ENCODE results near the gene IP6K1.
A peak's percentile ranks its signal among the peaks of the same experiment; 100 is the strongest.
"Not testable (repeated sequence)": the region's sequence is repeated elsewhere in the genome, so short reads cannot be mapped to it uniquely, and the experiment has no call there.

Gene IP6K1

GRCh38 chr3:49794926-49795905 lies 8.9 kb upstream of the IP6K1 start:
- Histone ChIP-seq H3K27ac (no peak overlapping the region), H3K4me3 (no peak overlapping the region)

- Histone ChIP-seq H3K27ac (no peak overlapping the region), H3K4me3 (no peak overlapping the region)
Measured at GRCh38 chr3:49794431-49794830, 8.1 kb upstream of the IP6K1 start.

GRCh38 chr3:49793486-49794085 lies 7.2 kb upstream of the IP6K1 start:
- H3K4me3 ChIP-seq = no peak overlapping the region
- no peak overlapping the region for H3K27ac ChIP-seq

GRCh38 chr3:49792371-49793150 lies 6.2 kb upstream of the IP6K1 start:
- Histone ChIP-seq H3K4me3 (no peak overlapping the region), H3K27ac (no peak overlapping the region)

GRCh38 chr3:49791571-49791970 lies 5.2 kb upstream of the IP6K1 start:
- H3K4me3 ChIP-seq = no peak overlapping the region
- no peak overlapping the region for H3K27ac ChIP-seq

DNA sequence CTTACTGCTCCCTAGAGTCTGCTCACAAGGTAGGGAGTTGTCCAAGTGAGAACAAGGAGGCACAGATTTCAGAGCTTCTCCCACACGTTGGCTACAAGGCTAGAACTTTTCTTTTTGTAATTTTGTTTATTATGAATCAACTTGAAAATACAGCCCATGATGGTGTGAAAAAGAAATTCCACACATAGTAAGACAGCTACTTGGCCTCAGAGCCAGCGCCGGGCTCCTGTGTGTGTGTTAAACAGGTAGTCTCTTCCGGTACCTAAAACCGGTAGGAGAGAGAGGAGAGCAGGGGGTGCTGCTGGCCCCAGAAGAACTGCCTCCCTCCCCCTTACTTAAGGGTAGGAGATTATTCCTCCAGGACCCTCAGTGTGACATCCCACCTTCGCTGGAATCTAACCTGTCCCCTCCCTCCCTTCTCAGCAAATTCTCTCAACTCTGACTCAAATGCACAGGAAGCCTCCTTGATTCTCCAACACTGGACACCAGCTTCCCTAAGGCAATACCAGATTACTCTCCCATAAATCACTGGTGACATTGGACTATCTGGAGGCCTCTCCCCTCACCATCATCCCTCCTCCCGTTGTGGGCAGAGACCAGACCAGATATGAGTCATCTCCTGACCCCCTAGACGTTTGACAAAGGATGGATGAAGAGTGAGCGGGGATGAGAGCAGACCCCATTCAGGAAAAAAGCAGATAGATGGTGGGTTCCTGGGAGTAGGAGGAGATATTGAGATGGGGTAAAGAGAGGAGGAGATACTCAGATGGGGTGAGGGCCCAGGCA lies 4.5 kb upstream of the IP6K1 start:
- no peak overlapping the region for H3K27ac ChIP-seq
- H3K4me3 ChIP-seq = no peak overlapping the region

DNA sequence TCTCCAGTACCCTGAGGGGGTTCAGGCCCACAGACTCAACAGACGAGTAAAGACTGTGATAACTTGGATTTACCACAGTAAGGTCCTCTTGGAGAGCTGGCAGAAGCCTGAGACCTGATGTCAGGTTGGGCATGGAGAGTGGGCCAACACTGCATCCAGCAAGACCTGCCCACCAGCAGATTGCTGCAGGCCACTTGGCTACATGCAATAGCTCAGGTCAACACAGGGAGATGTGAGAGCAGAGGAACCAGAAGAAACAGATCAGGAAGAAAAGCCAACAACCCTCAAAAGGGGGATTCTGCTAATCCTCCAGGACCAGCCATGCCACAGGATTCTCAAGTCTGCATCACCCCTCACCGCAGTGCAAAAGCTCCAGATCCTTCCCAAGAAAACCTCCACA lies 1.7 kb upstream of the IP6K1 start:
- H3K4me3 ChIP-seq = no peak overlapping the region
- peak overlapping the region in 1 of 21 experiments; percentile 95 for H3K27ac ChIP-seq

- Histone ChIP-seq H3K27ac (peak overlapping the region in 16 of 21 experiments; percentile 1 to 99 (median 93)), H3K4me3 (no peak overlapping the region)
Measured at GRCh38 chr3:49787536-49787935, 1.2 kb upstream of the IP6K1 start.

DNA sequence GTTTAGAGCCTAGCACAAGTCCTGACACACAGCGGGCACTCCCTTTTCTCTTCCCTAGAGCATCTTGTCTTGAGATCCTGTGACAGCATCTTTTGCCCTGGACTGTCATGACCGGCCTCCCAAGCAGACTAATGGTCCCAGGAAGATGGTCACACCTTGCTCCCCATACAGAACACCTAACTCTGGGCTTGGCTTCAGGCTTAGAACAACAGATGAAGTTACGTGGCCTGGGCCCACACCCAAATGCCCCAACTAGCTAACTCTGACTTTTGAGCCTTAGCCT lies 781 bp upstream of the IP6K1 start:
- Histone ChIP-seq H3K27ac (peak overlapping the region in 20 of 21 experiments; percentile 84 to 99 (median 94)), H3K4me3 (peak overlapping the region; percentile 57 to 99 (median 85))

- peak overlapping the region; percentile 68 to 99 (median 94) for H3K27ac ChIP-seq
- peak overlapping the region; percentile 57 to 99 (median 85) for H3K4me3 ChIP-seq
Measured at GRCh38 chr3:49785565-49786356, 581 bp downstream of the IP6K1 start.

- not testable (repeated sequence) for H3K27ac ChIP-seq, H3K4me3 ChIP-seq
Measured at GRCh38 chr3:49782277-49782676, 4.1 kb downstream of the IP6K1 start.

- no peak overlapping the region for H3K4me3 ChIP-seq
- no peak overlapping the region for H3K27ac ChIP-seq
Measured at GRCh38 chr3:49781415-49782199, 4.7 kb downstream of the IP6K1 start.

GRCh38 chr3:49780975-49781365 lies 5.4 kb downstream of the IP6K1 start:
- H3K27ac ChIP-seq, H3K4me3 ChIP-seq: not testable (repeated sequence)

DNA sequence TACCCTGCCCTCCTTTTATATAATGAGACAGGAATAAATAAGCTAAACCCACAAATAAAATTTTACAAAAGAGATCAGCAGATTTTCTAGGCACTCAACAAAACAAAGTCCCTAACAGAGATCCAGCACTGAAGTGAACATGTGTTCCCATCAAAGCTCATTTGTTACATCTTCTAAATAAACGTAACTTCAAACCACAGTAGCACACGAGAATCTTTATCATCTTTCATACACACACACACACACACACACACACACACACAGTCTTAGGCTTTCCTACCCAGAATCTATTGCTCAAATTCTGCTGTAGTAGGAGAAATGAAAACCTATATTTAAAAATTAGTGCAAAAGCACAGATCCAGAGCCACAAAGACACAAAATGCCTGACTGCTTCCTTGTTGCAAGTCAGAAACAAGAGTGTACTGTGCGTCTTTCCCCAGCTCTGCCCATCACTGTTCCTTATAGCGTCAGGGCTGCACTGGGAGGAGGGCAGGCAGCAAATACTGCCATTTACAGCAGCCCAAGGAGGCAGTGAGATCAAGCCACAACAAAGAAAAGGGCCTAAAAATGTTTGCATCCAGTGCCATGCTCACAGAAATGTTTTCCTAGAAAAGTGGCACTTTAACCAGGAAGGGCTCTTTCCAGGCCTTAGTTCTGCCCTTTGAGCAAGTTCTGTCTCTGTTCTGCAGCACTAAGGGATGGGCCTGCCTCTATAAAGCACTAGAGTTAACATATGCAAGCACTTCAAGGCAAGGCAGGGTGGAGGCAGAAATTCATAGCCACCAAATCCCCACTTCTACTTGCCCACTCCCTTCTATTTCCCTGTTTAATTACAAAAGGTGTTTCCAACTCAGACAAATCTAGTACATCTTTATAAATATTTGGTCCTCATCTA lies 6.0 kb downstream of the IP6K1 start:
- peak overlapping the region in 1 of 21 experiments; percentile 31 for H3K27ac ChIP-seq

DNA sequence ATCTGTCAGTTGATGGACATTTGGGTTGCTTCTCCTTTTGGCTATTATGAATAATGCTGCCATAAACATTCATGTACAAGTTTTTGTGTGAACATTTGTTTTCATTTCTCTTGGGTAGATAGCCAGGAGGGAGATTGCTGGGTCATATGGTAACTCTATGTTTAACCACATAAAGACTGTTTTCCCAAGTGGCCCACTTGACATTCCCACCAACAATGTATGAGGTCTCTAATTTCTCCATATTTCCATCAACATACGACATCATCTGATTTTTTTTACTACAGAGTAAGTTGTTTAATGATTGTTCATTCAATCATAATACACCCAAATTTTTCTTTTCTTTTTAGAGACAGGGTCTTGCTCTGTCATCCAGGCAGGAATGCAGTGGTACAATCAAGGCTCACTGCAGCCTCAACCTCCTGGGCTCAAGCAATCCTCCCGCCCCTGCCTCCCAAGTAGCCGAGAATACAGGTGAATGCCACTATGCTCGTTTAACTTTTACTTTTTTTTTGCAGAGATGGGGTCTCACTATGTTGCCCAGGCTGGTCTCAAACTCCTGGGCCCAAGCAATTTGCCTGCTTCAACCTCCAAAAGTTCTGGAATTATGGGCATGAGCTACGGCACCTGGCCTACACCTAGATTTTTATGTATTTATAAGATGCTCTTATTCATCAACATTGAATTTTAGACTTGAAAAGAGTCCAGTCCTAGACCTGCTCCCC lies 6.8 kb downstream of the IP6K1 start:
- no peak overlapping the region for H3K4me3 ChIP-seq
- H3K27ac ChIP-seq = peak overlapping the region in 1 of 21 experiments; percentile 31

More for the DNA sequence above, 6.0 kb downstream of the IP6K1 start:
- no peak overlapping the region for H3K4me3 ChIP-seq

- H3K27ac ChIP-seq, H3K4me3 ChIP-seq: not testable (repeated sequence)
Measured at GRCh38 chr3:49776101-49776500, 10.2 kb downstream of the IP6K1 start.
